GM15510 (cell line): Measurements from ENCODE around the gene PIGH.

Experiments used
- POLR2A ChIP-seq: IDR thresholded peaks from 3 replicates; pipeline ENCODE4 v1.6.1; 2011; ENCODE audit warnings: borderline replicate concordance; ENCODE audit not compliant: insufficient read length; ENCODE audit errors: extremely low read depth

PIGH gene

GRCh38 chr14:67622675-67623074, 22.6 kb upstream of the PIGH start:
- TF ChIP-seq POLR2A: no peak

- TF ChIP-seq POLR2A: no peak
Observed at GRCh38 chr14:67620217-67620785, 20.2 kb upstream of the PIGH start.

- TF ChIP-seq POLR2A: peak; percentile 32
Observed at GRCh38 chr14:67619446-67620216, 19.6 kb upstream of the PIGH start, which contains the start of gene ARG2. Gene ARG2, plus strand, starts transcription at chr14:67619920. Its CDS starts 58 bp downstream, at chr14:67619978.

GRCh38 chr14:67618617-67619063, 18.6 kb upstream of the PIGH start:
- TF ChIP-seq POLR2A: no peak

- TF ChIP-seq POLR2A: no peak
Observed at GRCh38 chr14:67610491-67610890, 10.4 kb upstream of the PIGH start.

- no peak for TF ChIP-seq POLR2A
Observed at GRCh38 chr14:67609642-67610310, 9.7 kb upstream of the PIGH start.

GRCh38 chr14:67607646-67608045, 7.6 kb upstream of the PIGH start:
- TF ChIP-seq POLR2A: no peak

GRCh38 chr14:67602995-67603545, 3.0 kb upstream of the PIGH start:
- no peak for TF ChIP-seq POLR2A

GRCh38 chr14:67602076-67602475, 2.0 kb upstream of the PIGH start:
- no peak for TF ChIP-seq POLR2A

- TF ChIP-seq POLR2A: no peak
Observed at GRCh38 chr14:67595392-67595791, 4.7 kb downstream of the PIGH start.

- no peak for TF ChIP-seq POLR2A
Observed at GRCh38 chr14:67589204-67589770, 10.8 kb downstream of the PIGH start.

GRCh38 chr14:67586369-67586768, 13.7 kb downstream of the PIGH start:
- TF ChIP-seq POLR2A: no peak

- TF ChIP-seq POLR2A: no peak
Observed at GRCh38 chr14:67584978-67585377, 15.1 kb downstream of the PIGH start.

- TF ChIP-seq POLR2A: no peak
Observed at GRCh38 chr14:67583711-67584644, 16.1 kb downstream of the PIGH start.
